ENCODE results near the gene TM2D3.

The TM2D3 gene, protein sequence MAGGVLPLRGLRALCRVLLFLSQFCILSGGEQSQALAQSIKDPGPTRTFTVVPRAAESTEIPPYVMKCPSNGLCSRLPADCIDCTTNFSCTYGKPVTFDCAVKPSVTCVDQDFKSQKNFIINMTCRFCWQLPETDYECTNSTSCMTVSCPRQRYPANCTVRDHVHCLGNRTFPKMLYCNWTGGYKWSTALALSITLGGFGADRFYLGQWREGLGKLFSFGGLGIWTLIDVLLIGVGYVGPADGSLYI

DNA sequence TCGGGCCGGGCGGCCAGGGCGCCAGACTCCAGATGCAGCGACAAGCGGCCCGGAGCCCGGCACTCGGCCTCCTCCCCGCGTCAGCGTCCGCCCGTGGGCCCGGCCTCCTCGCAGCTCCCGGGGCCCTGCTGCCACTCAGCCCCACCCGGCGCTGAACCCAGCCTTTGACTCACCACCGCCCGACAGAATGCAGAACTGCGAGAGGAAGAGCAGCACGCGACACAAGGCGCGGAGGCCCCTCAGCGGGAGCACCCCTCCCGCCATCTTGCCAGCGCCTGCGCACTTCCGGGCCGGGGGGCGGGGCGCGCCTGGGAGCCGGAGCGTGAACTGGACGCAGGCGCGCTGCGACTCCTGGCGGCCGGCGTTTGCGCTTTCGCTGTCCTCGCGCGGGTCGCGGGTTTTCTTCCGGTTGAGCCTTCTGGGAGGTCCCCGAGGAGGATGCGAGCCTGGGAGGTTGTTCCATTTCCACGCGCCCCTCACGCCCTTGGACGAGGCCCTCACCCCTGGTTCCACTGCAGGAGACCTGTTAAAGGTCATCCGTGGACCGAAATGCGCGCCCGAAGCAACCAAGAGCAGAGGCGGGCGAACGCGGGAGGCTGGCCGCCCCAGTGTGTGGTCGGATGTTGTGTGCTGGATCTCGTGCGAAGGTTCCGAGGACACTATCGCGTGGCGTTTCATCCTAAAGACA is at the start of gene TM2D3:
TSS of gene TM2D3 (minus strand) at position 284 of the 688 bp plus-strand sequence. CDS start at position 264, 20 bp downstream.
- peak in 1 of 2 experiments; percentile 31 for DNase-seq

DNA sequence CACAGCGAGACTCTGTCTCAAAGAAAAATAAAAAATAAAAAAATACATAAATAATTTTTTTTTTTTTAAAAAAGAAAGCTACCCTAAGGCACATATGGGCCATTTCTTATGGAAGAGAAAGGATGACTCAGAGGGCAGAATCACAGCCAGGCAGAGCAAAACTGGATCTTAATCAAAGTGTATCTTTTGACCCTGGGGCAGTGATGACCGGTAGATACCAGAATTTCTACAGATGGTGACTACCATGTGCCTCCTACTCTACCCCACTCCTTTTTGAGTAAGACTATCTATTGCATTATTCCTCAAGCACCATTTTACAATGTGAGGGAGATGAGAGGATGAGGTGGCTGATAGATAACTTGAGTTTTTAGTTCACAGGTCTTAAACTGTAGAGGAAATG is 46.1 kb upstream of the TM2D3 start:
- DNase-seq = no peak

DNA sequence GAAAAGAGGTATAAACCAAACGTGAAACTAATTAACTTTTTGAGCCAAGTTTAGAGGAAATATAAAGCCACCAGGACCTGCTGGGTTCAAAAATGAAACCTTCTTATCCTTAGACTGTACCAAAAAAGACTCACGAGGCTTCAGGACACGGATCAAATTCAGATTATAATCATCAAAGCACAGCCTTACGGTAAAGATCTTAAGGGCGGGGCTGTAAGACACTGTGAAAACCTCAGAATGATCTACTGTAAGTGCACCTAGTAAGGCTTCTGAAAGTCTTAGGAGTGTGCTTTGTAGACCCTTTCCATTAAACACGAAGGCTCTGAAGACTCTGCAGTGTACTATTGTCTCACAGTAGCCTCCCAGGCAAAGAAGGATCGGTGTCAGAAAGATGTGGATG is 45.3 kb upstream of the TM2D3 start:
- DNase-seq = no peak

DNA sequence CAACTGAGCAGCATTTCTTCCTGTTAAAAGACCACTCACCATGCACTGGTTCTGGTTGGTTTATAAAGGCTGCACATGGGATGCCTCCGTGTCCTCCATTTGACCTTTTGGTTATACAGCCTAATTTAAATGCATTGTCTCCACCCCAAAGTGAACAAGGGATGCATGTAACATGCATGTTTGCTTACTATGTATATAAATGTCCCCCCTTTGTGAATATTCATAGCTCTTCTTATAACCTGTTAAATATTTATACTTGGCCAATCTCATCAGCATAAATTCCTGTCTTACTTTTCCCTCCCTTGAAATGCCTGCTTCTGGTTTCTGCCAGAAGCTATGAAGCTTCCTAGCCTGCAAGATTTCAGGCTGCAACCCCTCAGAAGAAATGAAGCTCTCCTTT is 44.6 kb upstream of the TM2D3 start:
- no peak for DNase-seq

DNA sequence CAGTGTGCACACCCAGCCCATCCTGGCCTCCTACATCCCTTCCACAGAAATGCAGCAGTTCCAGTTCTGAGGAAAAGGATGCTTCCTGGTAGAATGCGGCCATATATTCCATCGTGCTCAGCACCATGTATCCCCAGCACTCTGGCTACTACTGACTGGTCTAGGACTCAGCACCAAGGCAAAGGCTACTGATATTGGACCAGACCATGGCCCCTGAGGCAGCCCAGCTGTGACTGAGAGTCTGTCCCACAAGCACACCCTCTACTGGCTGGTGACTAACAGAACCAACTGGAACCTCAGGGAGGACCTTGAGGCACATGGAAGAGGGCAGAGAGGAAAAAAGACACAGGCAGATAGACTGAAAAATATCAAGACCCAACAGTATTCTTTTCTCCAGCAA is 42.1 kb upstream of the TM2D3 start:
- DNase-seq = no peak

DNA sequence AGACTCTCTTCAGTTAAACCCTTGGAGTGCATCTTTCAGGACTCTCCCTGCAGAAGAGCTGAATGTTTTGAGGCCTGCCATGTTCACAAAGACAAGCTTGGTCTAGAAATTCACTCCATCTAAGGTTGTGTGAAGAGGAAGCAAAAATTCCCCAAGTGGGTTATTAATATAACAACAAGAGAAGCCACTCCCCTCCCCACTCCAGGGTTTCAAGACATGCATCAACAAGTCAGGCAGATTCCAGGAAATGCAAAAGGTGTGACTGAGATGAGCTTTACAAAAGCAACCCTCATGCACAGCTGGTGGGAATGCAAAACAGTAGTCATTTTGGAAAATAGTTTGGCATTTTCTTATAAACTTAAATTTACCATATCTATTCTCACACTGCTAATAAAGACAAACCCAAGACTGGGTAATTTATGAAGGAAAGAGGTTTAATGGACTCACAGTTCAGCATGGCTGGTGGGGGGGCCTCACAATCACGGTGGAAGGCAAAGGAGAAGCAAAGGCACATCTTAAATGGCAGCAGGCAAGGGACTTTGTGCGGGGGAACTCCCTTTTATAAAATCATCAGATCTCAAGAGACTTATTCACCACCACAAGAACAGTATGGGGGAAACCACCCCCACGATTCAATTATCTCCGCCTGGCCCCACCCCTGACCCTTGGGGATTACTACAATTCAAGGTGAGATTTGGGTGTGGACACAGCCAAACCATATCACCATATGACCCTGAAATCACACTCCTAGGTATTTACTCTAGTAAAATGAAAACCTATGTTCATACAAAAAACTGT is 40.8 kb upstream of the TM2D3 start:
- no peak for DNase-seq

DNA sequence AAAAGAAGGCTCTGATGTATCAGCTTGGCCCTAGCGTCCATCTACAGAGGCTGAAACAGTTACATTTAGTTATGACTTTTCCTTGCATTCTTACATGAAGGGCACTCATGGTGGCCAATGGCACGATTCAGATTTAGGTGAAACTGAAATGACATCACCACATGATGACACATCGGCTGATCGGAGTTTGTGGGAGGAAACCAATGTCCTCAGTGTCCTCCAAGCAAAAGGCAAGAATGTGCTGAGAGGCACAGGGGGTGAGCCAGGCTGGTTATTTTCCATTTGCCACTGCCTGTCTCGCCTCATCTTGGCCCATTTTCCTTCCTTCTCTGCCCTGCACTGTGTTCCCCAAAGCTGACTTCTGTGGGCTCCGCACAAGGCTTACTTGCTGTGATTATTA is 37.7 kb upstream of the TM2D3 start:
- no peak for DNase-seq

DNA sequence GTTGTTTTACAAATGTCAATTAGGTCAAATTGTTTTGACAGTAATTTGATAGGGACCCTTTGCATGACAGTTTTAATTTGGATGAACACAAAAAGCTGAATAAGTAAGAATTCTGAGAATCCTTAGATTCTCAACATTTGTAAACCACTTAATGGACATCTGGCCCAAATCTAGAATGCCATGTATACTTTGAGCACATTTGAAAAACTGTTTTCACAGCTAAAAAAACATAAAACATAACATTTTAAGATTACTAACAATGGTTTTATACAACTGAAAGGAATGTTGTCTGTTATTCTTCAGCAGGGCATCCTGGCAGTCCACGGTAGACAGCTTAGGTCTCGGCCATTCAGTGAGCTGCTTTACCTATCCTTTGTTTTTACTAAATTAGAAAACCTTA is 34.5 kb upstream of the TM2D3 start:
- no peak for DNase-seq

DNA sequence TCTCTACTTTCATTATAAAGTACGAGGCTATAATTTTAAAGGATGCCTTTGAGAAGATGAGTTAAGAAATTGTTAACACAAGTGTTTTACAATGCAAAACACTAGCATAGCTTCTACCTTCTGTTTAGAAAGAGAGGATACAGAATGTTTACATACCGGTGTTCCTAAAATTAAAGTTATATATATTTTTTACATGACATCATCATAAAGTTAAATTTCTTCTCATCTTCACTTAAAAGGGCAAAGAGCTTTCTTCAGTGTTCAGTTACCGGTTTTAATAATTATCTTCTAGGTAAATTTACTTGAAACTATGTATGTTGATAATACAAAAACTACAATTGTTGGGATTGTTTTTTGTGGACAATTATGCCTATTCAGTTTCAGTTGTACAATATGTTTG is 32.7 kb upstream of the TM2D3 start:
- DNase-seq = no peak

DNA sequence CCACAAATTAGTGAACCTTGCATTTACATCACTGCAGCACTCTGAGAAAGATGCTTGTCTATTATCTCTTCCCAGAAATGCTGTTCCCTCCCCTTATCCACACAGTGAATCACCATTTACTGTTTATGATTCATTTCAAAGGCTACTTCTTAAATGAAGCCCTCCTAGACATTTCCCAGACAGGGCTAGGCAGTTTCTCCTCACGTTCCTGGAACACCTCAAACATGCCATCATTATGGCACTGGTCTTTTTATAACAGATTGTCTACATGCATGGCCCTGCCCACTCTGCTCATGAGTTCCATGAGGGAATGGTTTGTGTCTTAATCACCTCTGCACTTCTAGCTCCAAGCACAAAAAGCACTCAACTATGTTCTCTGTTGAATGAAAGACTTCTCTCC is 32.2 kb upstream of the TM2D3 start:
- DNase-seq = no peak

DNA sequence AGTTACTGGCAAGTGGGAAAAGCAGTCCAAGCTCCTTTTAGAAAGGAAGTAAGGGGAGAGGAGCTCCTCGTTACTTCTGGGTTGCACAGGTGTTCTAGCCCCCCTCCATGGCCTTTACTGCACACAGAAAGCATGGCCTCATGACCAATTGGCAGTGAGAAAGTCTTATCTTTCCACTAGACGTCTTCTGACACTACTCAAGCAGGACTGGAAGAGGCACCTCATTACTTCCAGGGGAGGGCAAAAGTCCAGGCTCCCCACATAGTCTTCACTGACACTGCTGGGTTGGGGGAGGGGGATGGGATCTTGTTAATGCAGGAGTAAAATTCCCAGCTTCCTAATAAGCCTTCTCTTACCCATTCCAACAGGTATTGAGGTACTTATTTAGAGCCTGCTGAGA is 27.6 kb upstream of the TM2D3 start:
- no peak for DNase-seq

DNA sequence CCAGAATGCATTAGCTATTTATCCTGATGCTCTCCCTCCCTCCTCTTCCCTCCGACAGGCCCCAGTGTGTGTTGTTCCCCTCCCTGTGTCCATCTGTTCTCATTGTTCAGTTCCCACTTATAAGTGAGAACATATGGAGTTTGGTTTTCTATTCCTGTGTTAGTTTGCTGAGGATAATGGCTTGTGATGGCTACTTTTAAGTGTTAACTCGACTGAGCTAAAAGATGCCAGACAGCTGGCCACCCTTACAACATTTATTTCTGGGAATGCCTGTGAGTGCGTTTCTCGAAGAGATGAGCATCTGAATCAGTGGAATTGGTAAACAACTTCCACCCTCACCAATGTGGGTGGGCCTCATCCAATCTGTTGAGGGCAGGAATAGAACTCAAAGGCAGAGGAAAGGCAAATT is 24.7 kb upstream of the TM2D3 start:
- DNase-seq = peak; percentile 46 to 79

DNA sequence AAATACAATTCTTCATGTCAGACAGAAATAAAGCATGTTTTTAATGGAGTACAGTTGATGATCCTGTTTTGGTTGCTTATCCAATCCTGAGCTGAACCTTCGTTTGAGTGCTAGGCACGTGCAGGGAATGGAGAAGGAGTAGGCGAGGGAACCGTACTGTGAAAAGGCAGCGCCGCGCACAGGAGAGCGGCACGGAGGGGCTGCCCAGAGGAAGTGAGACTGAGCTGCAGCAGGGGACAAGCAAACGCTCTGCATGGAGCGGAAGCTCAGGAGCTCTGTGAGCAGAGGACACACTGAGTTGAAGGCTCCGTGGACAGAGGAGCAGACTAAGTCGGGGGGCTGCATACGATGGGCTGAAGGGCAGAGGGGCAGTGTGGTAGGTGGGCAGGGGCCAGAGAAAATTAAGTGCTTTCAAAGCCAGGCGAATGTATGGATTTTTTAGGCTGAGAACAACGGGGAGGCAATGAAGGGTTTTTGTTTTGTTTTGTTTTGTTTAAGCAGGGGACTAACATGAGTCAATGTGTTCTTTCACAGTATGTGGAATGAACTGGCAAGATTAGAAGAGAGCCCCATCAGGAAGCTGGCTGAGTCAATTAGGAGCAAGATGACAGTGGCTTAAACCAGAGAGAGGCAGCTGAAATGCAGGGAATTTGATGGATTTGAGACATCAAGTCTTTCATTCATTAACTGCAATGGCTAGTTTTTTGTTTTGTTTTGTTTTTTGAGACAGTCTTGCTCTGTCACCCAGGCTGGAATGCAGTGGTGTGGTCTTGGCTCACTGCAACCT is 23.8 kb upstream of the TM2D3 start:
- peak; percentile 2 to 52 for DNase-seq

DNA sequence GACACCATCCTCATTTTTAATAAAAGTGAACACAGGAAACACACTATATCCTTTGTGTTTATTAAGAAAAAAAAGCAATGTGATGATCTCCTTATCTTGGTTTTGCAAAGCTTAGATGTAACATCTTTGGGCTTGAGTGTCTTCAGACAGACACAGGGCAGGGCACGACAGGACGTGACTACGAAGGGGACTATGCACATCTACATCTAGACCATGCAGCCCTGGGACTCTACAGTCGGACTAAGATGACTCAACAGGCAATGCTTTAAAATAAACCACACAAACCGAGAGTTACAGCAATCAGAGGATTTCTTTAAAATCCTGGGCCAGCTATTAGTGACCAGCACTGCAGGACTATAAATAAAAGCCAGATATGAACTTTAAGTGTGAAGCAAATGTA is 22.8 kb upstream of the TM2D3 start:
- no peak for DNase-seq

DNA sequence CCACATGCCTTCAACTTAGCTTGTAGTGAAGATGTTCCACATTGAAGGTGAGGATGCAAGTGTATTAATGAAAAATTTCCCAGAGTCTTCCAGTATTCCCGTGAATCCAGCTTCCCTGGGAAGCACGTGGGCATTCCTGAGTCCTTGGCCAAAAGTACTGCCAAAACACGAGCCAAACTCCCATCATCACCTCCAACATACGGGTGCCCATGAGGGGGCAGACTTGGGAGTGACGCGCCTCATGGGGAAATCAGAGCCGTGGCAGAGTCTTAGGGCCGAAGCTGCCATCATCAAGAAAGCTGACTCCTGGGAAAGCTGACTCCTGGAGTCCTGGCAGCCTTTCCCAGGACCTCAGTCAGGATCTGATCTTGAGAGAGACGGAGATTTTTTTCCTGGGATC is 20.1 kb upstream of the TM2D3 start:
- no peak for DNase-seq

DNA sequence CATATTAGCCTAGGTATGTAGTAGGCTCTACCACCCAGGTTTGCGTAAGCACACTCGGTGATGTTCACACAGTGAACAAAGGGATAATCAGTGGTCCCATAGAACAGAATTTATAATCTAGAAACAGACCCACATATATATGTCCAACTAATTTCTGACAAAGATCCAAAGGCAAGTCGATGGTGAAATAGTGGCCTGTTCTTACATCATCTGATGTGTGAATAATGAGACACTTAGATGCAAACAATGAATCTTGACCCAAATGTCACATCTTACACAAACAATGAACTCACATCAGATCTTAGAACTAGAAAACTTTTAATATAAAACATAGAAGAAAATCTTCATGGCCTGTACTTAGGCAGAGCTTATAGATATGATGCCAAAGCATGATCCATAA is 17.6 kb upstream of the TM2D3 start:
- no peak for DNase-seq

DNA sequence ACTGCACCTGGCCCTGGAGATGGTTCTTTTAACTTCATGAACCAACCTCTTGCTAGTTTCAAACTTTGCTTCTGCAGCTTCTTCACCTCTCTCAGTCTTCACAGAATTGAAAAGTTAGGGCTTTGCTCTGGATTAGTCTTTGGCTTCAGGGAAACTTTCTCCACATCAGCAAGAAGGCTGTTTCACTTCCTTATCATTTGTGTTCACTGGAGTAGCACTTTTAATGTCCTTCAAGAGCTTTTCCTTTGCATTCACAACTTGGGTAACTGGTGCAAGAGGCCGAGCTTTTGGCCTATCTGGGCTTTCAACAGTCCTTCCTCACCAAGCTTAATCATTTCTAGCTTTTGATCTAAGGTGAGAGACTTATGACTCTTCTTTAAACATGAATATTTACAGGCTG is 15.7 kb upstream of the TM2D3 start:
- DNase-seq = no peak

DNA sequence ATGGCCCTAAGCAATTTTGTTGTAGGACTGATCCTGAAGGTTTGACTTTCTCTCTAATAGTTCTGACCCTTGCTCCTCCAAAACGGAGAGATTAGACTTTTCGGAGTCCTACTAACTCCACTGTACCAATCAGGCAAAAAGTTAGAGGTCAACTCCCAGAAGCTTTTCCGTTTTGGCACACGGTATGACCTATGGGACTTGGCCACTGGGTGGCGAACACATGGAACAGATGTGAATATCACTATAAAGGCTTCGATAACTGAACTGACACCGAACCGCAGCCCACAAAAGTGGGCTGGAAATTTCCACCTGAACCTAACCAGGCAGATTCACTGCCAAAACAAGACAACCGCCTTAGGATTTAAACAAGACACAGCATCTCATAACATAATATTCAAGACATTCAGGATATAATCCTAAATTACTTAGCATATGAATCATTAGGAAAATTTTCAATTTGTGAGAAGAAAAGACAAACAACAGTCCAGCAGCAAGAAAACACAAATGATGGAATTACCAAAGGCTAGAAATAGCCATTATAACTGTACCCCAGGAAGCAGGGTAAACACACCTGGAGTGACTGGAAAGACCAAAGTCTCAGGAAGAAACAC is 12.2 kb upstream of the TM2D3 start:
- DNase-seq = no peak

DNA sequence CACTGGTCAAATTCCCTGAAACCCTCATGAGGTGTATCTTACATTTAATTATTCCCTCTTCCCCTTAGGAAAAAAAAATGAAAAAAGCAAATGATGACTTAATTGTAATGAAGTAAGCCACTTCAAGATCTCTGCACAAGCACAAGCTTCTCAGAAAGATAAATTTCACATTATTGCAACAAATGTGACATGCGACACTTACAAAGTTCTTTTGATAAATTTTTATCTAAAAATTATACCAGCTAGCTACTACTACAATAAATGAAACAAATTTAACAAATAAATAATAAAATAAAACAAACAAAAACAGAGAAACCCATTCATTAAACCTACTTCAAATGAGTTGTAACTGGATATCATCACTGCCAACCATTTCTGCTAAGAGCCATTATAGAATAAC is 10.0 kb upstream of the TM2D3 start:
- DNase-seq = no peak

DNA sequence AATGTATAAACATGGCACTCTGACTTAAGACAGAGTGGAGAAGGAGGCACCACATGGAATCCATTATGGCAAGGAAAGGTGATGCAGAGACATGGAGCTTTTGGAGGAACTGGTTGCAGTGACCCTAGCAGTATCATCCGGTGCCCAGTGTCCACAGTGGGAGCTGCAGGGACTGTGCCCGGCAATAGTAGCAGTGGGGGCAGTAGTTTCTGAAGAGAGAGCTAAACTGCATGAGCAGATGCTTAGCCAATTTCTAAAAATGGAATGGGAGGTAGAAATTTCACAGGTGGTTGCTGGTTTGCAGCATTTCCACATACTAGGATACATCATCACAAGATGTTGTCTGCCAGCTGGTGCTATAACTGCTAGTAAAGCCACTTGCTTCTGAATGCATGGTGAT is 7.8 kb upstream of the TM2D3 start:
- DNase-seq = no peak

DNA sequence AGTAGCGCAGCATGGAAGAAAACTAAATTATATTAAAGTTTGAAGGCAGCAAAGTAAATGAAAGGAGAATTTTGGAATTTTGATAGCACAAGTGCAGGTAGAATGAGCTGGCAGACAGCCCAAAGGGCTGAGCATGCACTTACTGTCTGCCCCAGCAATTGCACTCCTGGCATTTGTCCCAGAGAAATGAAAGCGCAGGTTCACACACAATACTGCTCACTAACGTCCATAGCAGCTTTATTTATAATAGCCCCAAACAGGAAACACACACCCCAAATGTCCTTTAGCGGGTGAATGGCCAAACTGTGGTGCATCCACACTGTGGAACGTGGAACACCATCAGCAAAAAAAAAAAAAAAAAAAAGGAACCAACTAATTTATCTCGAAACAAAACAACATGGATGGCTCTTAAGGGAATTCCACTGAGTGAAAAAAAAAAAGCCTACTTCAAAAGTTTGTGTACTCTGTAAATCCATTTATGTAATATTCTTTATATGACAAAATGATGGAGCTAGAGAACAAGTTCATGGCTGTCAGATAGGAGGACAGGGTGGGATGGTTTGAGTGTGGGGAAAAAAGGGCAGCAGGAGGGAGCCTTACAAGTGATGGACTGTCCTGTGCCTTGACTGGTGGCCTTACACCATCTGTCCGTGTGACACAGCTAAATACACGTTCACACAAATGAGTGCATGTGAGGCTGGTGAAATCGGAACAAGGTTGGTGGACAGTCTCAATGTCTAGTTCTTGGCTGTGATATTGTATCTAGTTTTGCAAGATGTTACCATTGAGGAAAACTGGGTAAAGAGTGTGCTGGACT is 6.0 kb upstream of the TM2D3 start:
- DNase-seq = no peak

DNA sequence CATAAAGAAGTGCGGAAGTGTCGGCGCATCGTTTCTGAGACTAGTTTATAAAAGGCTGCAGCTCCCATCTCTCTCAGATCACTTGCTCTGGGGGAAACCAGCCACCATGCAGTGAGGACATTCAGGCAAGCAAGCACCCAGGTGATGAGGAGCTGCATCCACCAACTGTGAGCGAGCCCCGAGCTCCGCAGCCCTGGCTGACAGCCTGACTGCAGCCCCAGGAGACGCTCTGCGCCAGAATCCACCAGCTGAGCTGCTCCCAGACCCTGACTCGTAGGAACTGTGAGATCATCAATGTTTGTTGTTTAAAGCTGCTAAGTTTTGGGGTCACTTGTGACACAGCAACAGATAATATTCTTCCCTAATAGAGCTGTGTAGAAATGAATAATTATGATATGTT is 5.0 kb upstream of the TM2D3 start:
- no peak for DNase-seq

Data from cerebellar nuclear complex (tissue), 1 donor.